HG03066 (cell line): Measurements from ENCODE around the gene EIPR1.
A peak's percentile ranks its signal among the peaks of the same experiment; 100 is the strongest.
"Not testable (repeated sequence)": the region's sequence is repeated elsewhere in the genome, so short reads cannot be mapped to it uniquely, and the experiment has no call there.

Experiments used
- ATAC-seq: cut with Tn5 transposase; IDR thresholded peaks from one replicate; pipeline ENCODE4 v1.9.1; 2021; ENCODE audit warnings: low read depth; ENCODE audit not compliant: unreplicated experiment

The EIPR1 gene

DNA sequence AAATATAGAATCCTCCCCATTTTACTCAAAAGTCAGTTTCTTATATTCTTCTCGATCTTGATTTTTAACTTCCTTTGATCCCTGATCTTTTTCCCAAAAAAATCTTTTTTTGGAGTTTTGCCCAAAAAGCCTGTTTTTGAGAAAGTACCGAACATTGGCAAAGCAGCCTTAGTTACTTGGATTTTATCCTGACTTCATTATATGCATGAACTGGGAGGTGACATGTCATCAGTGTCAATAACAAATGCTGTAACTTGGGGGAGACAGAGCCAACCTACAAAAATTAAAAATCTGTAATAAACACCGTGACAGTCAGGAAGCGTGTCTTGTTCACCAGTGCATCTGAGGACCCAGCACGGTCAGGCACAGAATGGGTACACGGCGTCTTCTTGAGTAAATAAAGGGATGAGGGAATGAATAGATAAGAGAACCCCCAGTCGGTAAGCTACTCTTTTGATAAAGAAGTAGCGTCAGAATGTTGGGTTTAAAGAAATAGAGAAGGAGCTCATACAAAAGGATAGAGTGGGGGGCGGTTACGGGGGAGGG lies 26.8 kb upstream of the EIPR1 start:
- ATAC-seq: no peak

DNA sequence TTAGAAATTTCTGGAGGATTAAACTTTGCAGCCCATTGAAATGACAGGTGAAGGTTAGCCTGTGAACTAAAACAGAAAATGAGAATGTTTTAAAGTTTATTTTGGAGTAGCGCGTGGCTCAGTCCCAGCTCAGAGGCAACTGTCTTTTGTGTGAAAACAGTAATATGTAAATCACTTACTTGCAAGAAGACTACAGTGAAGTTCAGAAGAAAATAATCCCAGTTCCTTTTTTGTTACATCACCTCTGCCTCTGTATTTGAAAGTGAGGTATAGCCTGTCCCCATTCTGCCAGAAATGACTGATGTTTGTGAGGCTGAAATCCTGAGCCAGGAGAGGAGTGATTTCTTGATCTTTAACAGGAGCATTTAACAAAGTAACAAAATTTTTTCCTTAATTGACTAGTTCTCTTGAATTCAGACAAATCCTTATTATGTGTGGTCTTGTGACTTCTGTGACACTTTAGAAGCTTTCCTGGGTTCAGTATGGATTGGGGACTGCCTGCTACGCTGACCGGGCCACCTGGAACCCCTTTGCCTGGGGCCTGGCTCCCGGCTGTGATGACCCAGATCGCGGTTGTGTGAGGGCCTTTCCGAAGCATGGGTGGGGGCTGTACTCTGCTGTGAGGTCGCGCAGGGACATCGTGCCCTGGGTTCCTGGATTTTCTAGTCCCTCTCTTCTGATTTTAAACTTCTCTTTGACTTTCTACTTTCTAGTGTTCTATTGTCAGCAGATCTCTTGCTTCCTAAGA lies 26.1 kb upstream of the EIPR1 start:
- ATAC-seq: peak; percentile 100

DNA sequence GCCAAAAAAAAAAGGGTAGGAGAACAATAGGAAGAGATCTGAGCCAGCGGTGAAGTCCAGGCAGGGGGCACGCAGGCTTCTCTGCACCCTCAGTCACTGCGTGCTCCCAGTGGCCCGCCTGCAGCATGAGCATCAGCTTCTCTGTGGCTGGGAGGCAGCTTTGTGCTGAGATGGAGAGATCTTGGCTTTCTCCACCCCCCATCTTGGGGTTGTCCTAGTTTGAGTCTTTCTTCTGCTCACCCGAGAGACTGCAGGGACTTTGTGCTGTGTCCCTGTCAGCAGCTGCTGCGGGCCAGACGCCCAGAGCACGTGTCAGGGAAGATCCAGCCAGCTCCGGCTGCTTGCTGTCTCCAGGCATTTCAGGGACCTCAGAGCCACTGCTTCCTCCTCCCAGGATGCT lies 22.2 kb upstream of the EIPR1 start:
- no peak for ATAC-seq

DNA sequence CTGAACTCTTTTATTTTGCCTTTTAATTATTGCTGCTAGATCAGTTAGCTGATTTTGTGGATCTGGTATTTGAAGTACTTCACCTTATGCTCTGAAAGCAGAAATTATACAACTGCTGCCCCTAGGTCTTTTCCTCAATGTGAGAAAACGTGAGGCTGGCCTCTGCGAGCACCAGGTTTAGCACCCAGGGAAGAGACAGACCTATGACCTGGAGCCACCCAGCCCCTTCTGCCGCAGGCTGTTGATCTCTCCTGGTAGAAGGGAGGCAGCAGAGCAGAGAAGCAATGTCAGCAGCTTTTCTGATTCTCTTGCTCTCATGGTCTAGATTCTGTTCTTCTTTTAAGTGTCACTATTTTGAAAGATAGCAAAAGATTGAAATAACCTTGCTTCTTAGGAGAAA lies 21.8 kb upstream of the EIPR1 start:
- no peak for ATAC-seq

DNA sequence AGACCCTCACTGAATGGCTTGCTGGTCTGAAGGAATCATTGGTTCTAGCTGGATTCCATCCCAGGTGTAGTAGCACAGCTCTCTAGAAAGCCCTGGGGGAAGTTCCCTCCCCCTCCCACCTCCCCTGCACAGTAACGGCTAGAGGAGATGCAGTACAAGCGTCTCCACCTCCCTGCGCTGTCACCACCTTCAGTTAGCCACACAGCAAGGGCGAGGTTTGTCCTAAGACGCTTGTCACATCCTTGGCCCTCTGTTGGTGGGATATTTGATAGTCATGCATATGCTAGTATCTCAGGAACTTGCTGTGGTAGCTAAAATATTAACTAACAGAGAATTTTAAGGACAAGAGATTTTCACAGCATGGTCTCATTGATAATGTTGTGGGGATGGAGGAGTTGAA lies 21.2 kb upstream of the EIPR1 start:
- ATAC-seq: no peak

DNA sequence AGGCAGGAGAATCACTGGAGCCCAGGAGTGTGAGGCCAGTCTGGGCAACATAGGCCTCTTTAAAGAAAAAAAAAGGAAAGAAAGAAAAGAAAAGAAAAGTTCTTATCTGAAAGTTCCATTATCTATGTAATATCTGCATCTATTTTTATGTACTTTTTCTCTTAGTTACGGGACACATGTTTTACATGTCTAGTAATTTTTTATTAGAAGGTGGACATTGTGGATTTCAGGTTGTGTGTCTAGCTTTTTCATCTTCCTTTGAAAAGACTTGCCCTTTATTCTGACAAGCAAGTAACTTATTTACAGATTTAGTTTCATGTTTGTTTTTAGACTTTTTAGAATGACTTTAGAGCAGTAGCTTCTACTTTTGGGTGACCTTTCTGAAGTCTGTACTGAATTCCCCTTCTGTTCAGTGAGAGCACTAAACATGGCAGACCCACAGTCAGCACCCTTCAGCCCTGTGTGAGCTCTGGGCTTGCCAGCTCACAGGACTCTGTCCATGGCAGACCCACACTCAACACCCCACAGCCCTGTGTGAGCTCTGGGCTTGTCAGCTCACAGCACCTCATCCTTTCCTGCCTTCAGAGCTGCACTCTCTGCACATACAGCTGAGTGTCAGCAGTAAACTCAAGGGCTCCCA lies 19.4 kb upstream of the EIPR1 start:
- no peak for ATAC-seq

DNA sequence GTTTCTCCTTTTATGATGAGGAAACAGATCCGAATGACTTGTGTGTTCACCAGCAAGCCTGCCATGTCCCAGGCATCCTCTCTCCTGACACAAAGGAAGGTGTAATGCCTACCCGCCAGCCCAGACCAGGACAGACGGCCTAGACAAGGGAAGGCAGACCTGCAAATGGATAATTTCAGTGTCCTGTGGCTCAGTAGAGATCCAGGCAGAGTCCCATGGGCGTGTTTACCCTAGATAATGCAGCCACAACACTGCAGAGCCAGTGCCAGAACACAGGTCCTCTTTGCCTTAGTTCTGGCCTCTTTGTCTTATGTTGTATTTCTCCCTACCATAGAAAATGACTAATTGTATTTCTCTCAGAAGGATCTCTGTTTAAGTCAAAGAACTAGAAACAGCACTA lies 14.6 kb upstream of the EIPR1 start:
- ATAC-seq: no peak

DNA sequence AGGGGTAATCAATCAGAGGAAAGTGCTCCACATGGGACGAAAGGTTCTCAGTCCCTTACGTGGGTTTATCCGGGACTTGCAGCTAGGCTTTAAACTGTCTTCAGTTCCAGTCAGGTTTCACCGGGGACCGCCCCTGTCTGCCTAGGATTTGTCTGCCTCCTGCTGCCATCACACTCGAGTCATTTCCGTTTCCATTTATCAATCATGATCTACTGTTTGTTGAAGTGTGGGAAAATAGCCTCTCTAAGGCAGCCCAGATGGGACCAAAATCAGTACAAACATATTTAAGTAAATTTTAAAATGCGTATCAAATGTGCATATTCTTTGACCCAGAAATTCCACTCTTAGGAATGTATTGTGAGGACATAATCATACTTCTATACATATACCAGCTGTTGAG lies 12.4 kb upstream of the EIPR1 start:
- no peak for ATAC-seq

DNA sequence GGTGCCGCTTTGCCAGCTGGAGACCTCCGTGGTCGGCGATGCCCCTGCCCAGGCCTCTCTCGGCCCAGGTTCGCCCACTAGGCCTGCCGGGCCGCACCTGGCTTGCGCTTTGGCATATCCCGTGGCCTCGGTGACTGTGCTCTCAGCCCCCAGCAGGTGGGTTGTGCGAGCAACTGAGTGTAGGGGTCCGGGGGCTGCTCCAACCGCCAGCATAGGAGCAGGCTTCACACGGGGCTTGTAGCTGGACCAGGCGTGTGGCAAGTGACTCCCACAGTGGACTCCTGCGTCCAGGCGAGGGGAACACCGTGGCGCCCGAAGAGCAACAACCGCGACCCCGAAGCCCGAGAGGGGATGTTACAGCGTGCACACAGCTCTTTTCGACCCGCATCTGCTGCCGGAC lies 11.6 kb upstream of the EIPR1 start:
- ATAC-seq: no peak

DNA sequence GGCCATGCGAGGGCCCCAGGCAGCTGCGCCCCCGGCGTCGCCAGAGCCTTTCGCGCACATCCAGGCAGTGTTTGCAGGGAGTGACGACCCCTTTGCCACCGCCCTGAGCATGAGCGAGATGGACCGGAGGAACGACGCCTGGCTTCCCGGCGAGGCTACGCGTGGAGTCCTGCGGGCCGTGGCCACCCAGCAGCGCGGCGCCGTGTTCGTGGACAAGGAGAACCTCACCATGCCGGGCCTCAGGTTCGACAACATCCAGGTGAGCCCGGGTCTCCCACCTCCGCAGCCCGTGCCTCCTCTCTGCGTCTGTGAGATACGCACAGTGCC lies 10.8 kb upstream of the EIPR1 start:
- ATAC-seq: no peak

DNA sequence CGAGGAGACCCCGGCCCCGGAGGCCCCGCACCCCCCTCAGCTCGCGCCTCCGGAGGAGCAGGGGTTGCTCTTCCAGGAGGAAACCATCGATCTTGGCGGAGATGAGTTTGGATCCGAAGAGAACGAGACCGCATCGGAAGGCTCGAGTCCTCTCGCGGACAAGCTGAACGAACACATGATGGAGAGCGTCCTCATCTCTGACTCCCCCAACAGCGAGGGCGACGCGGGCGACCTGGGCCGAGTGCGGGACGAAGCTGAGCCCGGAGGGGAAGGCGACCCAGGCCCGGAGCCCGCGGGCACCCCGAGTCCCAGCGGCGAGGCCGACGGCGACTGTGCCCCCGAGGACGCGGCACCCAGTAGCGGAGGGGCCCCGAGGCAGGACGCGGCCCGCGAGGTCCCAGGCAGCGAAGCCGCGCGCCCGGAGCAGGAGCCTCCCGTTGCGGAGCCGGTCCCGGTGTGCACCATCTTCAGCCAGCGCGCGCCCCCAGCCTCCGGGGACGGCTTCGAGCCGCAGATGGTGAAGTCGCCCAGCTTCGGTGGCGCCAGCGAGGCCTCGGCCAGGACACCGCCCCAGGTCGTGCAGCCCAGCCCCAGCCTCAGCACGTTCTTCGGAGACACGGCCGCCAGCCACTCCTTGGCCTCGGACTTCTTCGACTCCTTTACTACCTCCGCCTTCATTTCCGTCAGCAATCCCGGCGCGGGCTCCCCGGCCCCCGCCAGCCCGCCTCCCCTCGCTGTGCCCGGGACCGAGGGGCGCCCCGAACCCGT lies 10.2 kb upstream of the EIPR1 start:
- no peak for ATAC-seq

DNA sequence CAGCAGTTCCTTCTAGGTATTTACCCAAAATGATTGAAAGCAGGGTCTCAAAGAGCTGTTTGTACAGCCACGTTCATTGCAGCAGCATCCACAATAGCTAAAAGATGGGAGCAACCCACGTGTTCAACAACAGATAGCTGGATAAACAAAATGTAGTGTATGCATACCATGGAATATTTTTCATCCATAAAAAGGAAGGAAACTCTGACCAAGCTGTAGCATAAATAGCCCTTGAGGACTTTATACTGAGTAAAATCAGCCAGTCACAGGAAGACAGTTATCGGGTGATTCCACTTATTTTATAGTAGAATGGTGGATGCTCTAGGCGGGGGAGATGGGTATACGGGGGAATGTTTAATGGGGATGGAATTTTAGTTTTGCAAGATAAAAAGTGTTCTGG lies 9.4 kb upstream of the EIPR1 start:
- ATAC-seq: no peak

DNA sequence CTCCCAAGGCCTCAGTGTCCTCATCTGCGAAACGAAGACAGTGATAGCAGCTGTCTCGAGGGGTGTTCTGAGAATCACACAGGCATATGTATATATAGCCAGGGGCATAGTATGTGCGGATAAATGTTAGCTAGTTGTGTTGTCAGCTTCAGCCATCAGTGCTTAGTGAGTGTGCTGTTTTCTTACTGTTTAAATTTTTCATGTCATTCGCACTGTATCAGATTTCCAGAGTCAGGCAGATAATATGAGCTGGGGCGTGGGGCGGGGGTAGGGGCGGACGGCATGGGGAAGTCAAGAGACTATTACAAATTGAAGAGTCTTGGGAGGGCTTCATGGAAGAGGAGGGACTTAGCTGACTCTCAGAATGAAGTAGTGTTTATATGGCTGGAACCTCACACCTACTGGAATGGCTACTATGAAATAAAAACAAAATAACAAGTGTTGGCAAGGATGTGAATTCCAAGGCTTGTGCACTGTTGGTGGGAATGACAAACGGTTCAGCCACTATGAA lies 8.9 kb upstream of the EIPR1 start:
- ATAC-seq: no peak

DNA sequence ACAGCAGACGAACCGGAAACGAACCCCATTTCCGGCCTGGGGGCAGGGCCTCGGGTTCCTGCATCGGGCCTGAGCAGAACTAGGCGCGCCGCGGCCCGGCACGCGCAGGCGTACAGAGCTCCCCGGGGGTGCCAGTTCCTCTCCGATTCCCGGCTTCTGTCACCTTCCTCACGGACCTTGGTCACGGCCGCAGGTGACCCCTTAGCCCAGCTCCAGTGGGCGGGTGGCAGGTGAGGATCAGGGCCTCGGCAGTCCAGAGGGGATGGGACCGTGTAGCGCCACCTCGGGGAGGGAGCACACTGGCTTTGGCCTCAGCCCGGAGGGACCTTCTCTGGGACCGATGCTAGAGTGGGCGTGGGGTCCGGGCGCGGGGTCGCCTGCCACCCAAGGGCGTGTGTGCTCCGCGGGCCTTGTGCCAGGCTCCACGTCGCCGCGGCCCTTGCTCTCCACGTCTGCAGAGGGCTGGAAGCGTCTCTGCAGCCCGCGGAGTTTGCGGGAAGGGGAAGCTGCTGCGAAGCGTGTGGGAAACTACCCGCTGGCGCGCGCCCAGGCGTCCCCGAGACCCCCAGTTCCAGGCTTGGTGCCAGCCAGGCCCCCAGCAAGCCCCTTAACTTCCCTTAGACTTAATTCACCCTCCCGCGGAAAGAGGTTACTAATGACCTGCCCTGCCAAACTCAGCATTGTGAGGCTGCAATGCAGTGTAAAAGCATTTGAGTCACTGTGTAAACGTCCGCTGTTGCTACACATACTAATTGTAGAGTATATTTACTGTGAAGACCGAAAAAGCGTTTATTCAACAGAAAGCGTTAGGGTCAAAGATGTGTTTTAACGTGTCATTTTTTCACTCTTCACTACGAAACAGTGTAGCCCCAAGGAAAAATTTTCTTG lies 2.3 kb upstream of the EIPR1 start, which contains the start of gene TRAPPC12:
TRAPPC12 (plus strand) TSS at position 48 of the 888 bp plus-strand sequence. CDS start 7,930 bp downstream, outside the sequence.
- peak; percentile 72 for ATAC-seq

DNA sequence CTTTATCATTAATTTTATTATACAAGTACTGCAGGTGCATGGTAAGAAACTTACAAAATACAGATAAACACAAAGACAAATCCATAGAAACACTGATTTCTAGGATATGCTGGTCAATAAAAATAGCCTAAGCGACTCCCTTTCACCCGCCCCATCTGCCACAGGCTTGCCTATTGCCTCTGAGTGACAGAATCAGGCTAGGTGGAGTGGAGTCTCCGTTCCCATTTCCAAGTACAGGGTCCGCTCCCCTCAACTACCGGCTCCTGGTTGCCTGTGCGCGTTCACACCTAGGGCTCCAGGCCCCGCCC lies 1.7 kb upstream of the EIPR1 start:
- ATAC-seq: no peak

DNA sequence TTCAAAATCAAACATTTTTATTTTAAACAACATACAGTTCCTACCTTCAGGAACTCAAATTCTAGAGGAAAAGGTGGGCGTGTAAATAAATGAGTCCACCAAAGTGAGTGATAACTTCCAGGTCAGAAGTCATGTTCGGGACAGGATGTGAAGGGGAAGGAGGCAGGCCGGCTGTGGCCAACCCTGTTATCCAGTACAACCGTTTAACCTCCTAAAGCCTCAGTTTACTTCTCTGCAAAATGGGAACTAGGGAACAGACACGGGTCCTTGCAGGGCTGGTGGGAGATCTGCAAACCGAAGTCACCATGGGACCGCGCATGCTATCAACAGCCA lies 373 bp downstream of the EIPR1 start:
- ATAC-seq: peak; percentile 11

DNA sequence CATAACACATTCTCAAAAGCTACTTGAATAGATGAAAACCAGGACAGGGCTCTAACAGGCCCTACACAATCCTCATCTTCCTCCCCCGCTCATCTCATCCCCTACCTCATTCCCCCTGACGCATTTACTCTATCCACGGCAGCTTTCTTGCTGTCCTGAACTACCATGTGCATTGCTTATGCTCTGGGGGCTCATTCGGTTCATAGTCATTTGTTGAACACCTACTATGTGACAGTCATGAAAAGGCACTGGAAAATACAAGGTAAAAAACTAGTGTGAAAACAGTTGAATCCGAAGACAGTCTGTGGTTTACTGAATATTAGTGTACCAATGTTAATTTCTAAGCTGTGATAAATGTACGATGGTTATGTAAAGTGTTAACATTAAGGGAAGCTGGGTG lies 797 bp downstream of the EIPR1 start:
- no peak for ATAC-seq

DNA sequence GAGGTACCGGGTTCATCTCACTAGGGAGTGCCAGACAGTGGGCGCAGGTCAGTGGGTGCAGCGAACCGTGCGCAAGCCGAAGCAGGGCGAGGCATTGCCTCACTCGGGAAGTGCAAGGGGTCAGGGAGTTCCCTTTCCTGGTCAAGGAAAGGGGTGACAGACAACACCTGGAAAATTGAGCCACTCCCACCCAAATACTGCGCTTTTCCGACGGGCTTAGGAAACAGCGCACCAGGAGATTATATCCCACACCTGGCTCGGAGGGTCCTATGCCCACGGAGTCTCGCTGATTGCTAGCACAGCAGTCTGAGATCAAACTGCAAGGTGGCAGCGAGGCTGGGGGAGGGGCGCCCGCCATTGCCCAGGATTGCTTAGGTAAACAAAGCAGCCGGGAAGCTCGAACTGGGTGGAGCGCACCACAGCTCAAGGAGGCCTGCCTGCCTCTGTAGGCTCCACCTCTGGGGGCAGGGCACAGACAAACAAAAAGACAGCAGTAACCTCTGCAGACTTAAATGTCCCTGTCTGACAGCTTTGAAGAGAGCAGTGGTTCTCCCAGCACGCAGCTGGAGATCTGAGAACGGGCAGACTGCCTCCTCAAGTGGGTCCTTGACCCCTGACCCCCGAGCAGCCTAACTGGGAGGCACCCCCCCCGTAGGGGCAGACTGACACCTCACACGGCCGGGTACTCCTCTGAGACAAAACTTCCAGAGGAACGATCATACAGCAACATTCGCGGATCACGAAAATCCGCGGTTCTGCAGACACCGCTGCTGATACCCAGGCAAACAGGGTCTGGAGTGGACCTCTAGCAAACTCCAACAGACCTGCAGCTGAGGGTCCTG lies 8.1 kb downstream of the EIPR1 start:
- not testable (repeated sequence) for ATAC-seq

DNA sequence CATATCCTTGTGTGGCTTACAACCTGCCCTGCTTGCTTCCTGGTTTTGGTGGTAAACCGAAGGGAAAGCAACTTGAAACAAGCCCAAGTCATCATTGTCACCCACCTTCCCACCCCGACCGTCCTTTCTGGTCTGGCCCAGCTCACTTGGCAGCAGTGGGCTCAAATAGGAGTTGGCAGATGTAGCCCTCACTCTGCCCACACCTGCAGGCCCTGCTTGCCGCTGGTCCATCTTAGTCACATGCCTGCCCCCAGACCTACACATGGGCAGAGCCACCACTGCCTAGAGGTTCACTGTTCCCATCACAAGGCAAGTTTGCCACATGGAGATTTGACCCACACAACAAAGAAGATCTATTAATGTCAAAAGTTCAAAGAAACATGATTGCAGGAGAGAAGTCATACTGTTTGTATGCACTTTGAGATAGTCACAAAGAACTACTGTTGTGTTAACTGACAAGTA lies 9.3 kb downstream of the EIPR1 start:
- ATAC-seq: no peak

DNA sequence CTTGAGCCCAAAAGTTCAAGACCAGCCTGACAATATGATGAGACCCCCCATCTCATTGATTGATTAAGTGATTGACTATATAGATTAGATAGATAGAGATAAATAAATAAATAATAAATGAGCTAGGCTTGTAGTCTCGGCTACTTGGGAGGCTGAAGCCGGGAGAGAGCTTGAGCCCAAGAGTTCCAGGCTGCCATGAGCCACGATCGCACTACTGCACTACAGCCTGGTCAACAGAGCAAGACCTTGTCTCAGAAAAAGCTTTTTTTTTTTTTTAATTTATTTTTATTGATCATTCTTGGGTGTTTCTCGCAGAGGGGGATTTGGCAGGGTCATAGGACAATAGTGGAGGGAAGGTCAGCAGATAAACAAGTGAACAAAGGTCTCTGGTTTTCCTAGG lies 12.4 kb downstream of the EIPR1 start:
- ATAC-seq: no peak
